Measurements from ENCODE around the gene LRRFIP1. TPM values are rescaled to one million over a fixed set of nuclear protein-coding genes. Genes with fewer than 3 reads are reported as not detected.
"Not testable (repeated sequence)": the region's sequence is repeated elsewhere in the genome, so short reads cannot be mapped to it uniquely, and the experiment has no call there.

Gene LRRFIP1
- total RNA-seq, 2 donors from 2014 or later: 125 to 203 TPM

GRCh38 chr2:237743024-237743423, 115.6 kb downstream of the LRRFIP1 start:
- Mint-ChIP-seq H3K4me3 (no peak overlapping the region), H3K27ac (peak overlapping the region; percentile 58 to 82), H3K4me1 (ENCODE audit: low read depth in 2 of 2) (peaks cover 36% of the 10 kb centered on the region in 2 donors), H3K9me3 (no peaks in the 10 kb centered on the region), H3K36me3 (peaks cover under 1% of the 10 kb centered on the region), H3K27me3 (no peaks in the 10 kb centered on the region)
- no peak for DNase-seq (ENCODE audit: low spot score)
- ATAC-seq: no peak

- H3K9me3 Mint-ChIP-seq: no peaks in the 10 kb centered on the region
- peak overlapping the region; percentile 58 to 82 for H3K27ac Mint-ChIP-seq
- no peak for ATAC-seq
- no peaks in the 10 kb centered on the region for H3K27me3 Mint-ChIP-seq
- H3K36me3 Mint-ChIP-seq: peaks cover 3% of the 10 kb centered on the region
- no peak for DNase-seq (ENCODE audit: low spot score)
- peaks cover 36% of the 10 kb centered on the region in 2 donors for H3K4me1 Mint-ChIP-seq (ENCODE audit: low read depth in 2 of 2)
- H3K4me3 Mint-ChIP-seq: no peak overlapping the region
Observed at GRCh38 chr2:237743561-237744269, 116.3 kb downstream of the LRRFIP1 start.

- ATAC-seq (no peak), DNase-seq (ENCODE audit: low spot score) (no peak)
- no peaks in the 10 kb centered on the region for H3K9me3 Mint-ChIP-seq
- H3K27ac Mint-ChIP-seq: peak overlapping the region in 1 of 2 donors; percentile 58
- H3K4me1 Mint-ChIP-seq (ENCODE audit: low read depth in 2 of 2): peaks cover 30 to 33% of the 10 kb centered on the region in 2 donors
- no peaks in the 10 kb centered on the region for H3K27me3 Mint-ChIP-seq
- H3K4me3 Mint-ChIP-seq: no peak overlapping the region
- H3K36me3 Mint-ChIP-seq: peaks cover 5% of the 10 kb centered on the region
Observed at GRCh38 chr2:237744270-237744612, 116.9 kb downstream of the LRRFIP1 start.

- DNase-seq (ENCODE audit: low spot score): peak; percentile 73
- H3K27ac Mint-ChIP-seq: peak overlapping the region; percentile 36 to 76
- H3K27me3 Mint-ChIP-seq: no peaks in the 10 kb centered on the region
- peaks cover 31% of the 10 kb centered on the region in 2 donors for H3K4me1 Mint-ChIP-seq (ENCODE audit: low read depth in 2 of 2)
- H3K36me3 Mint-ChIP-seq: peaks cover 10% of the 10 kb centered on the region
- H3K9me3 Mint-ChIP-seq: no peaks in the 10 kb centered on the region
- ATAC-seq: peak; percentile 83 to 88
- H3K4me3 Mint-ChIP-seq: no peak overlapping the region
Observed at GRCh38 chr2:237744613-237745249, 117.3 kb downstream of the LRRFIP1 start.

GRCh38 chr2:237745250-237745613, 117.8 kb downstream of the LRRFIP1 start:
- Mint-ChIP-seq H3K27ac (peak overlapping the region; percentile 36 to 76), H3K36me3 (peaks cover 13% of the 10 kb centered on the region)

GRCh38 chr2:237746302-237747080, 119.1 kb downstream of the LRRFIP1 start:
- DNase-seq (ENCODE audit: low spot score) (no peak), ATAC-seq (no peak)
- peaks cover 19% of the 10 kb centered on the region for H3K36me3 Mint-ChIP-seq
- no peaks in the 10 kb centered on the region for H3K9me3 Mint-ChIP-seq
- no peak overlapping the region for H3K4me3 Mint-ChIP-seq
- peaks cover 25 to 30% of the 10 kb centered on the region in 2 donors for H3K4me1 Mint-ChIP-seq (ENCODE audit: low read depth in 2 of 2)
- no peak overlapping the region for H3K27ac Mint-ChIP-seq
- no peaks in the 10 kb centered on the region for H3K27me3 Mint-ChIP-seq

More at GRCh38 chr2:237745250-237745613, 117.8 kb downstream of the LRRFIP1 start:
- no peak overlapping the region for H3K4me3 Mint-ChIP-seq
- DNase-seq (ENCODE audit: low spot score) (no peak), ATAC-seq (no peak)
- H3K27me3 Mint-ChIP-seq: no peaks in the 10 kb centered on the region
- peaks cover 30 to 33% of the 10 kb centered on the region in 2 donors for H3K4me1 Mint-ChIP-seq (ENCODE audit: low read depth in 2 of 2)
- no peaks in the 10 kb centered on the region for H3K9me3 Mint-ChIP-seq

- peaks cover 22% of the 10 kb centered on the region for H3K36me3 Mint-ChIP-seq
- H3K27ac Mint-ChIP-seq: no peak overlapping the region
- DNase-seq (ENCODE audit: low spot score) (no peak), ATAC-seq (no peak)
- H3K4me3 Mint-ChIP-seq: no peak overlapping the region
- H3K9me3 Mint-ChIP-seq: no peaks in the 10 kb centered on the region
- peaks cover 27 to 33% of the 10 kb centered on the region in 2 donors for H3K4me1 Mint-ChIP-seq (ENCODE audit: low read depth in 2 of 2)
- no peaks in the 10 kb centered on the region for H3K27me3 Mint-ChIP-seq
Observed at GRCh38 chr2:237747189-237747588, 119.8 kb downstream of the LRRFIP1 start.

- no peaks in the 10 kb centered on the region for H3K9me3 Mint-ChIP-seq
- no peaks in the 10 kb centered on the region for H3K27me3 Mint-ChIP-seq
- H3K4me3 Mint-ChIP-seq: no peak overlapping the region
- no peak for ATAC-seq
- peaks cover 24 to 34% of the 10 kb centered on the region in 2 donors for H3K4me1 Mint-ChIP-seq (ENCODE audit: low read depth in 2 of 2)
- H3K36me3 Mint-ChIP-seq: peaks cover 33% of the 10 kb centered on the region
- peak overlapping the region in 1 of 2 donors; percentile 19 for H3K27ac Mint-ChIP-seq
- DNase-seq (ENCODE audit: low spot score): no peak
Observed at GRCh38 chr2:237749002-237749401, 121.6 kb downstream of the LRRFIP1 start.

GRCh38 chr2:237749961-237750360, 122.6 kb downstream of the LRRFIP1 start:
- no peak overlapping the region for H3K4me3 Mint-ChIP-seq
- no peak for ATAC-seq

GRCh38 chr2:237750441-237750840, 123.1 kb downstream of the LRRFIP1 start:
- peaks cover 33% of the 10 kb centered on the region for H3K36me3 Mint-ChIP-seq
- H3K4me1 Mint-ChIP-seq (ENCODE audit: low read depth in 2 of 2): peaks cover 18 to 28% of the 10 kb centered on the region in 2 donors
- not testable (repeated sequence) for H3K4me3 Mint-ChIP-seq; ATAC-seq; H3K27ac Mint-ChIP-seq; H3K9me3 Mint-ChIP-seq; DNase-seq (ENCODE audit: low spot score); H3K27me3 Mint-ChIP-seq

More at GRCh38 chr2:237749961-237750360, 122.6 kb downstream of the LRRFIP1 start:
- Mint-ChIP-seq H3K36me3 (peaks cover 33% of the 10 kb centered on the region), H3K9me3 (no peaks in the 10 kb centered on the region), H3K27me3 (no peaks in the 10 kb centered on the region), H3K4me1 (ENCODE audit: low read depth in 2 of 2) (peaks cover 21 to 30% of the 10 kb centered on the region in 2 donors), H3K27ac (no peak overlapping the region)
- no peak for DNase-seq (ENCODE audit: low spot score)

GRCh38 chr2:237752761-237753165, 125.4 kb downstream of the LRRFIP1 start:
- peaks cover 24 to 35% of the 10 kb centered on the region in 2 donors for H3K4me1 Mint-ChIP-seq (ENCODE audit: low read depth in 2 of 2)
- peak overlapping the region; percentile 69 for H3K4me3 Mint-ChIP-seq
- H3K9me3 Mint-ChIP-seq: no peaks in the 10 kb centered on the region
- H3K36me3 Mint-ChIP-seq: peaks cover 43% of the 10 kb centered on the region
- peak; percentile 100 for ATAC-seq
- peak overlapping the region; percentile 66 to 78 for H3K27ac Mint-ChIP-seq
- H3K27me3 Mint-ChIP-seq: no peaks in the 10 kb centered on the region
- peak; percentile 86 for DNase-seq (ENCODE audit: low spot score)

GRCh38 chr2:237754182-237754581, 126.8 kb downstream of the LRRFIP1 start:
- Mint-ChIP-seq H3K4me1 (ENCODE audit: low read depth in 2 of 2) (peaks cover 22 to 35% of the 10 kb centered on the region in 2 donors), H3K4me3 (no peak overlapping the region), H3K27ac (no peak overlapping the region), H3K27me3 (no peaks in the 10 kb centered on the region), H3K36me3 (peaks cover 38% of the 10 kb centered on the region), H3K9me3 (no peaks in the 10 kb centered on the region)
- DNase-seq (ENCODE audit: low spot score): no peak
- no peak for ATAC-seq

GRCh38 chr2:237754626-237755248, 127.3 kb downstream of the LRRFIP1 start:
- H3K27ac Mint-ChIP-seq: no peak overlapping the region
- H3K4me3 Mint-ChIP-seq: no peak overlapping the region
- peaks cover 33% of the 10 kb centered on the region for H3K36me3 Mint-ChIP-seq
- H3K9me3 Mint-ChIP-seq: no peaks in the 10 kb centered on the region
- ATAC-seq: no peak
- no peak for DNase-seq (ENCODE audit: low spot score)
- no peaks in the 10 kb centered on the region for H3K27me3 Mint-ChIP-seq
- H3K4me1 Mint-ChIP-seq (ENCODE audit: low read depth in 2 of 2): peaks cover 22 to 33% of the 10 kb centered on the region in 2 donors
